Fibroblast of skin of left biceps (primary cell): ENCODE data around the gene SMTN.

Experiments
- DNase-seq, 2 experiments: peaks; one replicate each; pipeline ENCODE4 v3.0.0-alpha.2; 2013; ENCODE audit warnings: low read depth in 2 of 2

SMTN gene

DNA sequence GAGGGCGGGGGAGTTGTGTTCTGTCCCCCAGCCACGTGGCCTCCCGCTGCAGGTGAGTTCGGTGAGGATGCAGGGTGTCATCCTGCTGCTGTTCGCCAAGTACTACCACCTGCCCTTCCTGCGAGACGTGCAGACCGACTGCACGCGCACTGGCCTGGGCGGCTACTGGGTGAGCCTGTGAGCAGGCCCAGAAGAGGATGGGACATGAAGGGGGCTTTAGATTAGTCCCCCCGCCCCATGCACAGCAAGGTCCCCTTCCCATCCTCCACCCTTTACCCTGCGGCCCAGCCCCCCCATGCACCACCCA, 45.7 kb downstream of the SMTN start:
- no peak for DNase-seq

- DNase-seq, result no peak
Observed at GRCh38 chr22:31127181-31127772, 46.2 kb downstream of the SMTN start.

- no peak for DNase-seq
Observed at GRCh38 chr22:31128156-31128555, 47.0 kb downstream of the SMTN start.

DNA sequence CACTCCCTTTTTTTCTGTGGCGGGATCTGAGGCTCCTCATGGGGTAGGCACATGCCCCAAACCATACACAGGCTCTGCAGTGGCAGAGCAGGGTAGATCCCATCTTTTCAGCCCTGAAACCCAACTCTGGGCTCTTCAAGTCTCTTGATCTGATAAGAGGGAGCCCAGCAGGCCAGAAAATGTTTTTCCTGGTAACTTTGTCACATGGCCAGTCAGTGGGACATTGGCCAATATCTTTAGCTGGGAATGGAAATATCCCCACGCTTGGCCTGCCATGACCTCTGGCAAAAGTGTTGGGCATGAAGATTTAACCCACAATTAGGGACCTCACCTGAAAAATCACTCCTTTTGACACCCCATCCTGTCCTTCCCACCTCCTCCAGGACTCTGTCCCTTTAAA, 49.8 kb downstream of the SMTN start:
- DNase-seq, result no peak

DNA sequence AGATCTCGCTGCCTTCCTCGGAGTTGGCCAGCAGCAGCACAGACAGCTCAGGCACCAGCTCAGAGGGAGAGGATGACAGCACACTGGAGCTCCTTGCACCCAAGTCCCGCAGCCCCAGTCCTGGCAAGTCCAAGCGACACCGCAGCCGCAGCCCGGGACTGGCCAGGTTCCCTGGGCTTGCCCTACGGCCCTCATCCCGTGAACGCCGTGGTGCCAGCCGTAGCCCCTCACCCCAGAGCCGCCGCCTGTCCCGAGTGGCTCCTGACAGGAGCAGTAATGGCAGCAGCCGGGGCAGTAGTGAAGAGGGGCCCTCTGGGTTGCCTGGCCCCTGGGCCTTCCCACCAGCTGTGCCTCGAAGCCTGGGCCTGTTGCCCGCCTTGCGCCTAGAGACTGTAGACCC, 52.8 kb downstream of the SMTN start:
- DNase-seq, result no peak

GRCh38 chr22:31134688-31135087, 53.6 kb downstream of the SMTN start:
- DNase-seq, result no peak

GRCh38 chr22:31135706-31136105, 54.6 kb downstream of the SMTN start:
- no peak for DNase-seq

- no peak for DNase-seq
Observed at GRCh38 chr22:31136155-31136554, 55.0 kb downstream of the SMTN start.

DNA sequence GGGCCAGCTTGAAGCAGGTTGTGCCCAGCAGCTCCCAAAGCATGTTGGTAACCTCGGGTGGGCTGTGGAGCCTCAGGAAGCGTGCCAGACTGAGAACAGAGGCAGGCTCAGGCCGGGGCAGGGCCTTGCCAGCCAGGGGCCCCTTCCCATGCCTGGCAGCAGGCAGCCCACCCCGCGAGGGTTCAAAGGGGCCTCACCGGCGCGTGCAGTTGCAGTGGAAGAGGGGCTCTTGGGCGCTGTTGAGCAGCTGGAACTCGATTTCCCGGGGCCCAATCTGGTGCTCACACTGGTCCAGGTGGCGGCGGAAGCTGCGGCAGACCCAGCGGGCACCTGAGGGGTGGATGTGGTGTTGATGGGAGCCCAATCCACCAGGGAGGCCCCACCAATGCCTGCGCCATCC, 55.6 kb downstream of the SMTN start:
- no peak for DNase-seq

DNA sequence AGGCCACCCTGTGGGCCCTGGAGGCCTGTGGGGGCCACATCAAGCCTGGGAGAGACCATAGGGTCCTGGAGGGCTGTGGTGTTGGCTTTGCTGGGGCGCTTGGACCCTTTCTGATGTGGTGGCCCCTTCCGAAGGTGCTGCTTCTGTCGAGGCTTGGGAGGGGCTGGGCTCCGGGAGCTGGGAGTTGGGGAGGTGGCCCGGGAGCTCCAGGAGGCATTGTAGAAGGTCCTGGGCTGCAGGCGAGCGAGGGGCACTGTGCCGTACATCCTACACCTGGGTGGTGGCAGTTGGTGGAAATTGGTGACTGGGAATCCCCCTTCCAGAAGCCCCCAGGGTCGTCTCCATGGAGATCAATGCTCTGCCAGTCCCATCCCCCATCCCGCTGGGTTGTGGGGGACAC, 56.6 kb downstream of the SMTN start:
- DNase-seq, result no peak

DNA sequence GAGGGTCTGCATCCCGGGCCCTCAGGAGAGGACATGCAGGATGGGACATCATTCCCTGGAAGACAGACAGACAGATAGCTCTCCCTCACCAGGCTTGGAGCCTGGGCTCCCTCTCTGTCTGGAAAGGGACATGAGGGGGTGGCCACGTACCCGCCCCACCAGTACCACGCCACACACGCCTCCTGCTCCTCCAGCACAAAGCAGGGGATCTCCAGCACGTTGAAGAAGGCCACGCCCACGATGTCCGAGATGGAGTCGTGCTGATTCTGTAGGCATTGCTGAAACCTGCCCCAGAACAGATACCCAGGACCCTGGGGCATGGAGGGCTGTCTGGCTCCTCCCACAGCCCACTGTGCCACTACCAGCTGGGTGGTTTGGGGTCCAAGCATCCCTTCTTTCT, 57.0 kb downstream of the SMTN start:
- no peak for DNase-seq

DNA sequence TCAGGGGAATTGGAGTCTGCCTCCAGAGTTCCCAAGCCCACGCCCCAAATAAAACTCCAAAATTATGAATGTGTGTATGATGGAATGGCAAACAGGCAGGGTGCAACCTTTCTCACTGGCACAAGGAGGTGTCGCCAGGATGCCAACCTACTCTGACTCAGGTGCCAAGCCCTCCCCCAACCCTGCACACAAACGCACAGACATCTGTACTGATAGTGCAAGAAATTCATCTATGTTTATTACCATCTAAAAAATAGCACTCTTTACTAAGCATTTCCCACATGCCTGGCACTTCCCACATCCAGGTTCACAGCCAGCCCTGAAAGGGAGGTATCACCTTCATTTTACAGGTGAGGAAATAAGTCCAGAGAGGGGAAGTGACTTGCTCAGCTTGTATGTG, 57.9 kb downstream of the SMTN start:
- no peak for DNase-seq

DNA sequence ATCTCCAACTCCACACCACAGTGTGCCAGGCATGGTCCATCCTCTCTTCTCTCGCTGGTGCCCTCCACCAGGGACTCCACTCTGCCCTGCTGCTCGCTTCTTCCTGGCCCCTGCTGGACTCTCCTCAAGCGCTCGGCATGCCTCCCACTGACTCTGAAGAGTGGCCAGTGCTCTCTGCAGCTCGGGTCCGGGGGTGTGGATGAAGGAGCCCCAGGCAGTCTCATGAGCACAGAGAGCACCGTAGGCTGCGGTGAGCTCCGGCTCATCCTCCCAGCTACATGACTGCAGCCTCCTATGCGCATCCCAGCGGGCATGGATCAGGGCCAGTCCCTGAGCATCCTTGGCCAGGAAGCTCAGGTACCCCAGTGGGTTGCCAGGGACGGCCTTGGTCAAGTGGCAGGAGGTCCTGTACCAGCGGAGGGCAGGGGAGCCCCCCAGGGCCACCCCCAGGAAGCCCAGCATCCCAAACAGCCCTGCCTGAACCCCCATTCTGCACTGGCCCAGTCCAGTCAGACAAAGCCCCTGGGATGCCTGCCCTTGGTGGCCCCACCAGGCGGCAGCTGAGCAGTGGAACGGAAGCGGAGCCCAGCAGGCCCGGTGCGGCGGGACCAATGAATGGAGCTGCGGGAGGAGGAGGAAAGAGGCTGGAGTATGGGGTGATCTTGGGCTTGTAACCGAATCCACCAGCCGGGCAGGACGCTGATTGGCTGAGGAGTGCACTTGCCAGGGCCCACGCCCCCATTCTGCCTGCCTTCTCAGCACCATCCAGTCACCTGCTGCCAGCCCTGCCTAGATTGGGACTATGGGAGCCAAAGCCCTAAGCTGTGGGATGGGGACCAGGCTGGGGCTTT, 59.0 kb downstream of the SMTN start, which contains the start of gene PLA2G3:
Gene PLA2G3 (minus strand): TSS at position 643 of the 851 bp plus-strand sequence. CDS start 154 bp downstream, at position 489.
- no peak for DNase-seq

DNA sequence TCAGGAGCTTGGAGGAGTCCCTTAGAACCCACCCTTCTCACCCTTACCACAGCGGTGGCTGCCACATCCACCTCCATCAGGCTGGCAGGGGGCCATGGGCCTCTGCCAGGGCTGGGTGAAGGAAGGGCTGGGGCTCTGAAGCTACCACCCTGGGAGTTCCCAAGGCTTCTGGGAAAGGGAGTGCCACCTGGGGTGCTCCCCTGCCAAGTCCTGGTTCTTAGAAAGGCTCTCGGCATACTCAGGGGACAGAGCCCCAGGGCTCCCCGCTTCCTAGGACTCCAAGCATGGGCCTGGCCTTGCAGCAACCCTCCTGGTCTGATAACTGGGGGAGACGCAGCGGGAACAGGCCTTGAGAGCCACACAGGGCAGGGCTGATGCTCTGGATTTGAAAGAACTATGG, 59.6 kb downstream of the SMTN start:
- DNase-seq, result no peak

DNA sequence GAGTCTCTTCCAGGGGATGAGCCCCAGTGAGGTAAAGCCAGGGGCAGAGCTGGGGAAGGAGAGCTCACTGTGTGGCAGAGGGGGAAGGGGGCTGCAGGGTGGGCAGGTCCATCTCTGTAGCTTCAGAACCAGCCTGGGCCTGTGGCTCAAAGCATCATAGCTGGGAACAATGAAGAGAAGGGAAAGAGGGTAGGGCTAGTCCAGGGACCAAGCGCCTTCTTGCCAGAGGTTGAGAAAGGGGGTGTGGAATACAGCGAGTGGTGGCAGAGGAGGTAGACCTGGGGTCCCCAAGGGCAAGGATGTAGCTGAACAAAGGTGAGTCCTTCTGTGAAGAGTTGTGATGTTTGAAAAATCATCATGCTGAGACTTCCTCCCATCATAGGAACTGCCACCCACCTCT, 60.4 kb downstream of the SMTN start:
- no peak for DNase-seq

- no peak for DNase-seq
Observed at GRCh38 chr22:31142285-31142684, 61.2 kb downstream of the SMTN start.

DNA sequence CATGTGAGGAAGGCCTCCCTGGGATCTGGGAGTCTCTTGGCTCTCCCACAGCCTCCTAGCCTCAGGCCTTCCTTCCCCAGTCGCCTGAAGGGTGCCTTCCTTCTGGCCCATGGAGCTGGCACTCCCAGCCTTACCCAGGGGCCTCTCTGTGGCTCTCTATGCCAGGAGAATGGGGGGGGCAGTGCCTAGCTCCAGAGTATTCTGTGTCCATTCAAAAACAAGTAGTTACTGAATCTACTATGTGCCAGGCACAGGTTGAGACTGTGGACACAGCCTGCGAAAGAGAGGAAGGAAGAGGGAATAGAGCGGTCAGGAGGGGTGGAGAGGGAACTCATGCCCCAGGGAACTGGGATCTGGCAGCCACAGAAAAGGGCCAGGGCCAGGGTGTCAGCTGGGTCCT, 61.9 kb downstream of the SMTN start:
- DNase-seq, result no peak

DNA sequence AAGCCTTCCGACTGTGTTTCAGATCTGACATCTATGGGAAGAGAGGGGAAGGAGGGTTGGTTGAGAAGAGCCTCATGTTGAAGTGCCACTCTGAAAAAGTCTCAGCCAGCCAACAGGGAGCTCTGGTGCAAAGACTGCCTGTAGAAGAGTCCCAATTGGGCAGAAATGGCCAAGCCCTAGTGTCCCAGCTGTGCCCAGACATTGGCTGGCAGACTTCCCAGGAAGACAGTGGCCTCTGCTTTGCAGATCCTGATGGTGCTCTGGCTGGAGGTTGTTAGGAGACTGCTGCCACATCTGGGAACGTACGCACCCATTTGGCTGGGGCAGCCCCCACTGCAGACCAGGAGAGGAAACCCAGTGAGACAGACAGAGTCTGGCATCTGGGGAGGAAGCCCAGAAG, 62.4 kb downstream of the SMTN start:
- DNase-seq, result no peak

- no peak for DNase-seq
Observed at GRCh38 chr22:31144223-31144622, 63.1 kb downstream of the SMTN start.

GRCh38 chr22:31148488-31148887, 67.4 kb downstream of the SMTN start:
- no peak for DNase-seq

GRCh38 chr22:31148953-31149627, 68.0 kb downstream of the SMTN start:
- DNase-seq, result peak in 1 of 2 experiments; percentile 40

GRCh38 chr22:31150615-31151014, 69.5 kb downstream of the SMTN start:
- no peak for DNase-seq

- DNase-seq, result no peak
Observed at GRCh38 chr22:31151872-31152271, 70.8 kb downstream of the SMTN start.
